PC-9 (cell line): ENCODE results near the gene WWC2.

ENCODE experiments used
- CTCF ChIP-seq: fragments of 200-600 bp; sonication (generic); conservative IDR thresholded peaks from 2 replicates; pipeline ENCODE4 v1.6.1; 2017; ENCODE audit warnings: mixed run types, antibody characterized with exemption, mild to moderate bottlenecking, moderate library complexity
- EZH2 ChIP-seq: fragments of 200-600 bp; sonication (generic); IDR thresholded peaks from 2 replicates; pipeline ENCODE4 v1.8.0; 2017; ENCODE audit warnings: antibody characterized with exemption, low read depth

GRCh38 chr4:183164963-183165362 is 65.9 kb downstream of the WWC2 start:
- TF ChIP-seq EZH2, result no peak
- no peak for TF ChIP-seq CTCF
